Left colon (tissue), 2 donors: Measurements from ENCODE around the gene INSYN2A. TPM values are rescaled to one million over a fixed set of nuclear protein-coding genes. Genes with fewer than 3 reads are reported as not detected.

ENCODE experiments used
- ATAC-seq: fragments of 200-7000 bp; cut with Tn5 transposase; one replicate; pipeline ENCODE4 v1.9.1; 2020; ENCODE audit warnings: mild to moderate bottlenecking, moderate library complexity
- DNase-seq, 2 donors: peaks; one replicate each; pipeline ENCODE4 v3.0.0-alpha.2; 2020
- intact Hi-C, 2 donors: fragments of 100-400 bp; cut with DNase I in 1 of 2; cut with micrococcal nuclease in 1 of 2; formaldehyde crosslinking; loops; one replicate each; pipeline versions ENCODE4 v1.11.2 to v1.14.0; 2022; cut with DNase I, micrococcal nuclease
- total RNA-seq, 2 donors: library from RNA; stranded (reverse); fragmentation: NEBNext Ultra II Directional; extraction: Animal tissue kit (Norgen Biotek cat#: 25700); gene quantifications; one replicate each; pipeline ENCODE4 v1.2.1, GENCODE V29; 2021
- donor health status: DM: no; HTN: no; CAD: no.
- donor health status: DM: yes; HTN: yes; CAD: no.

INSYN2A gene
- total RNA-seq, 2 donors from 2014 or later: 0.08 to 0.15 TPM

- intact Hi-C loops: no loop called here
- DNase-seq: no peak
- no peak for ATAC-seq
Measured at GRCh38 chr10:127159648-127160245, 36.6 kb downstream of the INSYN2A start.

GRCh38 chr10:127158662-127159061 is 37.7 kb downstream of the INSYN2A start:
- intact Hi-C loops: no loop called here
- ATAC-seq (no peak), DNase-seq (no peak)

DNA sequence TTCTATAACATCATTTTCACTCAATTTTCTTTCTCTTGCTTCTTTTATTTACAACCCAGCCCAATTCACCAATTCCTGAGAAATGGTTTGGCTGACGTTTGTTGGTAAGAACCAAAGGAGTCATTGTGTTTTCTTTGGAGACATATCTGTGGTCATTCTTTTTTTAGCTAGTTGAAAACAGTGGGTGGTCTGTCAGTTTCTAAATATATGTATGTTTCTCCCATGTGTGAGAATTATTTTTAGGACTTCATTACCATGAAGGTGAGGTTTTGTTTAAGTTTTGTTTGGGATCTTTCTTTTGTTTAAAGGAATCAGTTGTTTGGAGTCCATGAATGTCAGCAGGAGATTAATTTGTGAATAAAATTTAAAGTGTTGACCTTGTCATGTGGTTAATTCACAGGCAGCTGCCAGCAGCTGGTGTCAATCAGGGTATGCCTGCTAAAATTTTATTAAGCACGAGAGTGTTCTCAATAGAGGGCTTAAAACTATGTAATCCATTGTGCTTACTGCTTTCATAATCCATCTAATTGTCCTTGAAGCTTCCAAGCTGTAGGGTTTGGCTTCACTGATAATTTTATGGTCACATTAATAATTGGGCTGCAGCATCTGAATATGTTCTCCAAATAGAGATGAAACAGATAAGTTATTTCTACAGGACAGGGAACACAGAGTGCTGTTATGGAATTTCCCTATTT is 38.7 kb downstream of the INSYN2A start:
- ATAC-seq: no peak
- no peak for DNase-seq
- intact Hi-C loops: no loop called here

GRCh38 chr10:127157089-127157488 is 39.3 kb downstream of the INSYN2A start:
- no peak for DNase-seq
- no peak for ATAC-seq
- intact Hi-C loops: no loop called here

GRCh38 chr10:127154831-127155620 is 41.4 kb downstream of the INSYN2A start:
- DNase-seq: no peak
- intact Hi-C loops: no loop called here
- no peak for ATAC-seq

- ATAC-seq (no peak), DNase-seq (no peak)
- intact Hi-C loops: no loop called here
Measured at GRCh38 chr10:127153181-127153580, 43.2 kb downstream of the INSYN2A start.

- DNase-seq: no peak
- no peak for ATAC-seq
- intact Hi-C loops: no loop called here
Measured at GRCh38 chr10:127151981-127152699, 44.3 kb downstream of the INSYN2A start.

DNA sequence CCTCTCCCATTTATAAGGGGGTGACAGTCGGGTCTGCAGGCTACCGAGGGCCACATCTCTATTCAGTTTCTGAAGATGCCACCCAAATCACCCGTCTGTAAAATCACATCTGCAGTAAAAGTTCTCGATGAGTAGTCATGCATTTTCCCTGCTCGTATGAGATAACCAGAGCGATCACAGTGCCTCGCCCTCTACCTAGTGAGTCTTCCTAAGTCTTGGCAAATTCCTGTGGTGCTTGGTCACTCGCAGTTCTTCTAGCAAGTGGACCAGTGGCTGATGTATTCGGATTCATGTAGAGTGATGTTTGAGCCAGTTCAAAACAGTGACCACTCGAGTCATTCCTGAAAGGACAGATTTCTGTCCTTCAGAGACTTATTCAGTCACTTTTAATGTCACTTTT is 44.9 kb downstream of the INSYN2A start:
- no peak for ATAC-seq
- no peak for DNase-seq
- intact Hi-C loops: no loop called here

- intact Hi-C loops: no loop called here
- ATAC-seq: no peak
- DNase-seq: no peak
Measured at GRCh38 chr10:127150136-127150535, 46.3 kb downstream of the INSYN2A start.

DNA sequence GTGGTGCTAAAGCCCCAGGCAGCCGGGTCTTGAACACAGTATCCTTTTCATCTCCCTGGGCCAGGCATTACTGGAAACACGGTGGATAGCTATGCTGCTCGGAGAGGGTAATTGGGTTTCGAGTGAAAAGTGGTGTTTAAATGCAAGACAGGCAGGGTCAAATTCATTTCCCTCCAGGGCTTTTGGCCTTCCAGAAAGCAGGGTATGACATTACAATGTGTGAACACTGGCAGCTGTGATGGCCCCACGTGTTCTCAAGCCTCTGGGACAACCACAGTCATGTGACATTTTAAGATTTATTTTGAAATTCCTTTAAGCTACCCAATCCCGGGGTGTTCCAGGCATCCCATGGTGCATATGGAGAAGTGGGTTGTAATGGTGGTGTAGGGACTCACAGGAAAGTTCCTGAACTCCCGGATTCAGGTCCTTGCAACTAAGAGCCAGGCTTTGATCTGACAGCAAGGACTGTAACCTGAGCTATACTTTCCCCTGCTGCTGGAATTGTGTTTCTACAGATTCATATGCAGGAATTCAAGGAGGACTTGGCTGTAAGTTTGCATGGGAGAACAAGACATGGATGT is 46.8 kb downstream of the INSYN2A start:
- ATAC-seq: no peak
- no peak for DNase-seq
- intact Hi-C loops: no loop called here

DNA sequence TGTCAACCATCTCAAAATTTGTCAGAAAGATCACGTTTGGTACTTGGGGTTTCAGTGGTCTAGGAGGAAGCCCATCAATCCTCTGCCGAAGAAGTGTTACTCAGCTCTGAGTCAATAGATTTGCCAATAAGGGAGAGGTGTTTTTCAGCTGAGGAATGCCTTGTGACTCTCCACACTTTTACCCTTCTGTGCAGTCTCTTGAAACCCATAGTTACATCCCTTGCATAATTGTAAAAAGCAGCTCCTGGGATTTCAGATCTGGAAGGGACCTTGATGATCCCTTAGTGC is 47.5 kb downstream of the INSYN2A start:
- ATAC-seq (no peak), DNase-seq (no peak)
- intact Hi-C loops: no loop called here

- DNase-seq (no peak), ATAC-seq (no peak)
- intact Hi-C loops: no loop called here
Measured at GRCh38 chr10:127148066-127148932, 48.1 kb downstream of the INSYN2A start.

- no peak for ATAC-seq
- DNase-seq: no peak
- intact Hi-C loops: no loop called here
Measured at GRCh38 chr10:127146661-127147060, 49.7 kb downstream of the INSYN2A start.
